NCI-H2107 treated with DMSO at 0.1 percent for 48 hours (cell line): ENCODE results near the gene STK32A.
A peak's percentile ranks its signal among the peaks of the same experiment; 100 is the strongest.

Experiments
- DNase-seq: peaks from one replicate; lab custom pipeline; 2025; ENCODE audit not compliant: unreplicated experiment; lab: John Stamatoyannopoulos, UW

STK32A gene

DNA sequence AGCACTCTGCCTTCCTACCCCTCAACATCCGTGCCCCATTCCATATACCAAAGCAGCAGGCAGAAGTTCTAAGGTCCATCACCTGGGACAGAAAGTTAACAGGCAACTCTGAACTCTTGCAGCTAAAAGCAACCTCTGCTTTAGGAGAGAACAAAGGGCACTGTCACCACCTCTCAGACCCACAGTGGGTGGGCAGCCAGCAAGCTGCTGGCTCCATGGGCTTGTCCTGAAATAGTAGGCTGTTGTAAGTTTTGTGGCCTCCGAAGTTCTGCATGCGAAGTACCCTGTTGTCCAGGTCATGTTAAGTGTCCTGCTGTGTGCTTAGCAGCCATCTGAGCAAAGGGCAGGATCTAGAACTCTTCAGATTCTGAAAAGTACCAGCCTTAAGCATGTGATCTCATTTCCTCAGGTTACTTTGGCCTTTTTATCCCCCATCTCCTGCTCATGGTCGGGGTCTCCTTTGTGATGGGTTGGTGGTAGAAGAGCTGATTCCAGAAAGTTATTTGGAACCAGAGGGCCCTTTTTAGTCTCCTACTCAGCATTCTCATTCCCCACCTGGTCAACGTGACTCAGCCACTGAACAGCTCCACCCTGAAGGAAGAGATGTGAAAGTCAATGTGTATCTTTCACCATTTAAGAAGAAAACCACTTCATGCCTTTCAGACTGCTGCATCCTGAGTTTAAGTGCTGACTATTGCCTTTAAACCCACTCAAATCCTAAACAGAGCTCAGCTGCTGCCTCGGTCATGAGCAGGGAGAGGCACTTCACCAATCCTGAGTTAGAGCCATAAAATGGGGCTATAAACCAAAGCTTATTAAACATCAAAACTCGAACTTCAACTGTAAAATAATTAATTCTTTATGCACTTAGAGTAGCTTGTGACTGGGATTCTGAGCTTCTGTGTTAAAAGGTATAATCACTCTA is 153.6 kb downstream of the STK32A start:
- DNase-seq: no peak

DNA sequence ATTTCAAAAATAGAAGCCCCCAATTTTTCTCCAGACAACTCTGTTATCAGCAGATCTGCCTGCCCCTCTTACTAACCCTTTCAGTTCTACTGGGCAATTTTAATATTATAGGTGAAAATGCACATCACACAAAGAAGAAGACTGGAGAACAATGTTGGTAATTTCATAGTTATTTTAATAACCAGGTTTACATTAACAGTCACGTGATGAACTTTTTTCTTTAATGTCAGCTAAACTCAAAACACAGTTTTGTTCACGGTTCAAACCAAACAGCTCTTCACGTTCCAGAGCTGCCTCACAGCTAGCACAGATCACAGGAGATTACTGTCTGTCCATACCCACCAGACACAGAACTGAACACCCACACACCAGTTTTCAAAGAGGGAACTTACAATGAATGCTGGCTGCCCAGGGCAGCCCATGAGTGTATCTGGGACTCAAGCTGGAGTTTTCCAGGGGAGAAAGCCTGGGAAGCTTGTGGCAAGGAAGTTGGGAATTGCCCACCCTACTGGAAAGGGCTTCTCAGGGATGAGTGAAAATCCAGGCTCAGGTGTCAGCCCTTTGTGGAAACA is 155.9 kb downstream of the STK32A start:
- no peak for DNase-seq

GRCh38 chr5:147391781-147392180 is 157.0 kb downstream of the STK32A start:
- DNase-seq: peak; percentile 22

DNA sequence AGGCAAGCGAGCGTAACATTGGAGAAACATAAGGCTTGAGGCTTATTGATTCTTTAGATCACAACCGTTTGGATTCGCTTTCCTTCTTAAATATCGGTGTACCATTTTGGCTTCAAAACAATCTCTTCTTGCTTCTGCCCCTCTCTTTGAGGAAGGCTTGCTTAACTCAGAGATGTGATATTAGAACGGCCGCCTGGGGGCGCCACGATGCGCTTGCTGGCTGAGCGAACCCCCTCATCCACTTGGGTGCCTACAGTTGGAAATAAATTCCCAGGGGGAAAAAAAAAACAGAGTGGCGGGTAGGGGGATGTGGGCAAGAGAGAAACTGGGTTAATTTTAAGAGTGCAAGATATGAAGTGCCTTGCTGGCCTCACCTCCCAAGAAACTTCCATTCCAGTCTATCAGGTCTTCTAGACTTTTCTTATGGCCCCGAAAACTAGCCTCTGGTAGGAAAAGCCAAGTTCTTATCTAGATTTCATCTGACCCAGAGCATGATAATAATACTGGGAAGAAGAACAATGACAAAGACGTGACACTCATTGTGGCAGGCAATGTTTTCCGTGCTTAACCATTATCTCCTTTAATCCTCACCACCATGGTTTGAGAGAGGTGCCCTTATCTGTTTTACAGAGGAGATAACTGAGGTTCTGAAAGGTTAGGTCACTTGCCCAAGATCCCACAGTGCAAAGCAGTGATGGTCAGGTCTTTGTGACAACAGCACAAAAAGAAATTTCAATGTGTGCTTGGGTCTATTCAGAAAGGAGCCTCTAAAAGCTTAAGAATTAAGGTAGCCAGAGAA is 159.2 kb downstream of the STK32A start:
- DNase-seq: no peak

DNA sequence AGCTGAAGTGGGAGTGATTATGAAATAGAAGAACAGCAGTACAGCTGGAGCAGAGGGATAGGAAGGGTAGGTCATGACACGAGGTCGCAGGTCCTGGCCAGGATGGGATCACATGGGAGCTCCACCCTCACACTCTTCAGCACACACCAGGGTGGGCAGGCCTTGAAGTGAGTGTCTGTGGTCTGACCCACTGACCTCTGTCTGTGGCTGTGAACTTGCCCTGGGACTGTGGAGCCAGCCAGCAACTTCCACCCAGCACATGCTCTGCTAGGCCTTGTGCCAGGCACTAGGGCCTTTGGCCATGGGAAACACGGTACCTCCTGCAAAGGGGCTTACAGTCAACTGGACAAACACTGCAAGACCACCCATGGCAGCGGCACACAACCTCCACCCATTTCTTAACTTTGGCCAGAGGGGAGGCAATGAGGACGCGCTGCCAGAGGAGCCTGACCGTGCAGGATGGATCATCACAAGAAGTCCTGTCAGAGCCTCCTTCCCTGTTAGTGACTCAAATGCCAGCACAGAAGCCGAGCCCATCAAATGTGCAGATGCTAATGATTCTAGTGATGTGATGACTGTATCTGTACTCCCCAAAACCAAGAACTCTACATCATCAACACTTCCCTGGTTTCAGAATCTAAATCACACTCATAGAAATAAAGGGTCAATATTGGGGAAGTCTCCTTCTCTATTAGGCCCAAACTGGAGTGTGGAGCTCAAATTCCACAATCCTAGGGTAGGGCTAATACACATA is 161.4 kb downstream of the STK32A start:
- no peak for DNase-seq

GRCh38 chr5:147397616-147398015 is 162.8 kb downstream of the STK32A start:
- DNase-seq: no peak

DNA sequence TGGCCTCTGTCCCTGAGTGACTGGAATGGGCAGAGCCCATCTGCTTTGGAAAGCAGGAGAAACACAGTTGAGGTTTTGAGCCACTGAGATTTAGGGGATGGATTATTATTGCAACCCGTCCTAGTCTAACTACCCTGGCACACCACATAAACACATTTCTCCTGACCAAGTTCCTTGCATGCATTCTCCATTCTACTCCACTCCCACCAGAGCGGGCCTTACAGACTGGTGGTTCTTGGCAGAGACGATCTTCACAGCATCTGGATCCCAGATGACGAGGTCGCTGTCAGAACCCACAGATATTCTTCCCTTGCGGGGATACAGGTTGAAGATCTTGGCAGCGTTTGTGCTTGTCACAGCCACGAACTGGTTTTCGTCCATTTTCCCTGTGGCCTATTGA is 164.0 kb downstream of the STK32A start:
- no peak for DNase-seq

DNA sequence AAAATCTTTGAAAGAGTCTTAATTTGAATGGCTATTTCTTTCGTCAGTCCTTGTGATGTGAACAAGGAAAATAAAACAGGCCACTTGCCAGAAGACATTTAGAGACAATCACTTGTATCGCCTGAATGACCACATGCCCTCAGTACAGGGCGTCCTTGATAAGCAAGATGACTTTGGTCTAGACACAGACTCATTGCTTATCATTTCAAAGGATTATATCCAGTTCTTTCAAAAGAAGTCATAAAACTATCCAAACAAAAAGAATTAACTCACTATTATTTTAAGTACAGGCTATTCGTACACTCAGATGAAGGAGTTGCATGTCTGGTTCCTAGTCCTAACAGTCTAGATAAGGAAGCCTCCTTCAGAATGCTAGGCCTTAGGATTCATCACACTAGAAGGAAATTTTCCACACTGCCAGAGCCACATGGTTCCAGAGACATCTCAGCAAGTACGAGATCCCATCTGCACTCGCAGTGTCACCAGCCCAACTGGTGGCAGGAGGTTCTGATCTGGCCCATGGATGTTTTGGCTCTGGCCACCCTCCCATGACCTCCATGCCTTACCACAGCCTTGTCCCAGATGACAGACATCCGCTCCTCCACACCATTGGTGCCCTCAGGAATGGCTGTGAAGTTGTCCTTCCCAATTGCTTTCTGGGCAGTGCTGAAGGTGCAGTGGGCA is 165.4 kb downstream of the STK32A start:
- DNase-seq: no peak

DNA sequence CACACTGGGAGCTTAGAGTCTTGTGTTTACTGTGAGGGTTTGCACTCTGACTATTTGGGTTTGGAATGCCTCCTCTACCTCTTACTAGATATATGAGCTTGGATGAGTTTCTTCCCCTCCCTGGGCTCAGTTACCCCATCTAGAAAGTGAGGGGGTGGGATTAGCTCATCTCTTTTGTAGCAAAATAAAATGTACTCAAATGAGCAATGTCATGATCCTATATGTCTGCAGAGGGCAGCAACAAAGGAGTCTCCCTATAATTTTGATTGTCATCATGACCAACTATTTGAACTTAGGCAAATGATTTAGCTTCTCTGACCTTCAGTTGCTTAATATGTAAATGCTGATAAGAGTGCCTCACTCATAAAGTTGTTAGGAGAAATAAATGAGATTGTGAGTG is 166.1 kb downstream of the STK32A start:
- no peak for DNase-seq

DNA sequence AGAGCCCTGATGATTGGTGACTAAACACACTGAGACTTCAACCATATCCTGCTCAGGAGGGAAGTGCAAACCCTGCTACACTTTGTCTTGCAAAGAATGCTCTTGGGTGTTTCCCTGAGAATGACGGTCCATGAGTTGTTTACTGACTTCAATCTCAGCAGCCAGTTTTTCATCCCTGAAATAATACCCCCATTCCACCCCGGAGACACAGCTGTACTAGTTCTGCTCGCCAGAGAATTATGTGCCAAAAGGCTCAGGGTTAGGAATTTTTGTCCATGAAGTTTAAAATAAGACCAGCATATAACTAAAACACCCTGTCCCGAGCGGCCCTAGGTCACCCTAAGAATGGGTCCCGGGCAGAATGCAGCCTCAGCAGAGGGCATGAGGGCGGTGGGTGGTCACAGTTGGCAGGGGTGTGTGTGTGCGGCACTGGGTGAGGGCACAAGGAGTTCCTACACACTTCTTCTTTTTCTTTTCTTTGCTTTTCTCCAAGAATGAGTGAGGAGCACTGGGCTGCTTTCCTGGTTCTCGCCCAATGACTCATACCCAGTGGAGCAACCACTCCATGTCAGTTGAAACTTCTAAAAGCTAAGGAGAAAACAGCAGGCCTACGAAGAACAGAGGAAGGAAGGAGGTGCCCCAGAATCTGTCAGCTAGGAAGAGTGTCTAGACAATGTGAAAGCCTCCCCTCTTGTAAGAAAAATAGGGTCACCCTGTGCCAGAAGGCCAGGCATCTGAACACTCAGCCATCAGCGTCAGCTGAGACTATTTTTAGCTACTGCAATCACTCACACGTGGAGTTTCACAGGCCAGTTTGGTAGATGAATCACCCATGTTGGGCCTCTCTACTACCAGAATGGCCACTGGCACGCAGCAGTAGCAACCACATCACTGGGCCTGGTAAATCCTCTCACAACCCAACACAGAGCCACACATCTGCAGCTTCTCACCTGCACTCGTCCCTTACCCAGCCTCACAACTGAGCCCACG is 169.1 kb downstream of the STK32A start:
- DNase-seq: no peak

- no peak for DNase-seq
Measured at GRCh38 chr5:147404706-147405105, 169.9 kb downstream of the STK32A start.

GRCh38 chr5:147406636-147407035 is 171.8 kb downstream of the STK32A start:
- DNase-seq: no peak

GRCh38 chr5:147407094-147407681 is 172.4 kb downstream of the STK32A start:
- no peak for DNase-seq

GRCh38 chr5:147408980-147409379 is 174.2 kb downstream of the STK32A start:
- no peak for DNase-seq

- DNase-seq: no peak
Measured at GRCh38 chr5:147410496-147411358, 175.9 kb downstream of the STK32A start.

DNA sequence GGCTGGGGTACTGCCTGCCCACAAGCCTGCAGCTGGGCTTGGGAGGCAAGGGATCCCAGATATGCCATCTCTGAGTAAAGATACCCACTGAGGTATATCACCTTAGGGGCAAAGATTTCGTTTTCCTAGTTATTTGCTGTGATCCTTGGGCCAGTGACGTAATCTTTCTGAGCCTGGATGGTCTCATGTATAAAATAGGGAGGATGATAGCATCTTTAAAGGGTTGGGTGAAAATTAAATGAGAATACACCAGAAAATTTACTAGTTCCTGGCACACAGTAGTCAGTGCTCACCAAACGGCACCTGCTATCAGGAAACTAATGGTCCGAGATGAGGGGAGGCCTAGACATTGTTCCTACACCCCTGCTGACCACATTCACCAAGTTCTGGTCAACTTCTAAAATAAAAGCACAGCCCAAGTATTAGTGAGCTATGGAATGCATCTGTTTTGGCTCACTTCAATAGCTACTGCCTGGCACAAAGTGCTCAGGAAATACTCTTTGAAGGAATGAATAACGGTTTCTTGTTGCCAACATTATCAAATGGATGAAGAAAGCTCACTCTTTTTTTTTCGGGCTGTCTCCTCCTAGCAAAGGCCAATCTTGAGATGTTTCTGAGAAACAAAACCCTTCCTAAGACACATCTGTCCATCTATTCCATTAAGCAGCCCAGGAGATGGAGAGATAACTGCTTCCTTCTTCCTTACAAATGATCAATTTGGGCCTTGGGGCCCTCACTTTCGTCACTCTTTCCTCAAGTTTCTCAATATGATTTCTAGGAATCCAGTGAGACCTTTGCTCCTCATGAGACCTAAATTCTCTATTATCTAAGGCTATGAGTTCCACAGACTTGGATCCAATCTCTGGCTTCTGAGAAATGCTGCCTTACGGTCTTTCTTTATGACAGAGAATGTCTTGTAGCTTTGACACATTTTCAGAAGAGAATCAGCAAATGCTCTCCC is 176.8 kb downstream of the STK32A start:
- no peak for DNase-seq

GRCh38 chr5:147412561-147412960 is 177.7 kb downstream of the STK32A start:
- no peak for DNase-seq
